CD4-positive, alpha-beta T cell (primary cell): ENCODE data around the gene HOXB8. TPM values are rescaled to one million over a fixed set of nuclear protein-coding genes. Genes with fewer than 3 reads are reported as not detected.
A peak's percentile ranks its signal among the peaks of the same experiment; 100 is the strongest.

Experiments used
- ATAC-seq: fragments of 200-7000 bp; cut with Tn5 transposase; one replicate; pipeline ENCODE4 v1.10.0; 2022; ENCODE audit warnings: mild to moderate bottlenecking; ENCODE audit not compliant: poor library complexity
- CTCF ChIA-PET: fragments of 350-600 bp; sonication (Branson Sonifier 250); formaldehyde crosslinking; loops from one replicate; lab custom pipeline; 2021; ENCODE audit warnings: antibody characterized with exemption, inconsistent platforms; lab: Charles Lee
- POLR2A ChIA-PET: fragments of 350-600 bp; sonication (Branson Sonifier 250); formaldehyde crosslinking; loops from one replicate; lab custom pipeline; 2021; ENCODE audit warnings: antibody characterized with exemption, inconsistent platforms; lab: Charles Lee
- DNase-seq, 14 experiments: peaks; one replicate each; pipeline ENCODE4 v3.0.0-alpha.2; 2013 to 2020; ENCODE audit warnings: mixed read lengths in 2 of 14
- H3K27ac ChIP-seq, 2 donors: one replicate each; pipeline versions ENCODE4 v1.5.1 to v1.7.0; 2013; ENCODE audit warnings: low read length in 2 of 2, low read depth in 1 of 2, mild to moderate bottlenecking in 1 of 2
- H3K27me3 ChIP-seq, 2 experiments: 1 replicate in 1 of 2; 2 replicates in 1 of 2; pipeline versions ENCODE4 v1.6.1 to v1.7.0; 2013; ENCODE audit warnings: low read length in 2 of 2, control low read depth in 1 of 2, mild to moderate bottlenecking in 1 of 2, moderate library complexity in 1 of 2; ENCODE audit not compliant: insufficient read depth in 2 of 2, control insufficient read depth in 1 of 2
- H3K36me3 ChIP-seq: one replicate; pipeline ENCODE4 v1.6.1; 2013; ENCODE audit warnings: low read length, control low read depth; ENCODE audit not compliant: insufficient read depth
- H3K4me1 ChIP-seq: one replicate; pipeline ENCODE4 v1.6.1; 2013; ENCODE audit warnings: low read length, control low read depth; ENCODE audit not compliant: insufficient read depth
- H3K4me3 ChIP-seq: one replicate; pipeline ENCODE4 v1.5.1; 2013; ENCODE audit warnings: mild to moderate bottlenecking, low read length, moderate library complexity
- H3K9me3 ChIP-seq, 2 experiments: 1 replicate in 1 of 2; 2 replicates in 1 of 2; pipeline versions ENCODE4 v1.6.1 to v1.7.0; 2013; ENCODE audit warnings: low read length in 2 of 2, mild to moderate bottlenecking in 2 of 2, control low read depth in 1 of 2, moderate library complexity in 1 of 2; ENCODE audit not compliant: control insufficient read depth in 1 of 2, insufficient read depth in 1 of 2
- H3K27ac Mint-ChIP-seq: one replicate; pipeline ENCODE4 v1.8.0; 2020; ENCODE audit warnings: mixed read lengths
- H3K27me3 Mint-ChIP-seq: one replicate; pipeline ENCODE4 v1.8.0; 2021; ENCODE audit warnings: mixed read lengths
- H3K36me3 Mint-ChIP-seq: one replicate; pipeline ENCODE4 v1.8.0; 2021; ENCODE audit warnings: low read depth, mixed read lengths
- H3K4me1 Mint-ChIP-seq: one replicate; pipeline ENCODE4 v1.8.0; 2021; ENCODE audit warnings: low read depth, mixed read lengths
- H3K4me3 Mint-ChIP-seq: one replicate; pipeline ENCODE4 v1.8.0; 2020; ENCODE audit warnings: mild to moderate bottlenecking, mixed read lengths
- H3K9me3 Mint-ChIP-seq: one replicate; pipeline ENCODE4 v1.8.0; 2020; ENCODE audit warnings: mixed read lengths
- intact Hi-C, 2 experiments: fragments of 100-400 bp; cut with DNase I in 1 of 2; cut with micrococcal nuclease in 1 of 2; formaldehyde crosslinking; loops; one replicate each; pipeline versions ENCODE4 v1.15.1 to v1.9.0; 2023 to 2025; cut with DNase I, micrococcal nuclease
- total RNA-seq, 174 experiments: library from RNA in 2 of 174; stranded (reverse) in 2 of 174; gene quantifications; one replicate each; pipeline ENCODE4 v1.2.3 and lab custom pipeline; 2021 to 2026
- TF ChIP-seq, protein P1 (sequence below): fragments of 200-600 bp; IDR thresholded peaks from one replicate; pipeline ENCODE4 v1.8.0; 2022; ENCODE audit warnings: antibody characterized with exemption, mild to moderate bottlenecking

HOXB8 gene
- total RNA-seq, 2 experiments from 2014 or later: not detected

DNA sequence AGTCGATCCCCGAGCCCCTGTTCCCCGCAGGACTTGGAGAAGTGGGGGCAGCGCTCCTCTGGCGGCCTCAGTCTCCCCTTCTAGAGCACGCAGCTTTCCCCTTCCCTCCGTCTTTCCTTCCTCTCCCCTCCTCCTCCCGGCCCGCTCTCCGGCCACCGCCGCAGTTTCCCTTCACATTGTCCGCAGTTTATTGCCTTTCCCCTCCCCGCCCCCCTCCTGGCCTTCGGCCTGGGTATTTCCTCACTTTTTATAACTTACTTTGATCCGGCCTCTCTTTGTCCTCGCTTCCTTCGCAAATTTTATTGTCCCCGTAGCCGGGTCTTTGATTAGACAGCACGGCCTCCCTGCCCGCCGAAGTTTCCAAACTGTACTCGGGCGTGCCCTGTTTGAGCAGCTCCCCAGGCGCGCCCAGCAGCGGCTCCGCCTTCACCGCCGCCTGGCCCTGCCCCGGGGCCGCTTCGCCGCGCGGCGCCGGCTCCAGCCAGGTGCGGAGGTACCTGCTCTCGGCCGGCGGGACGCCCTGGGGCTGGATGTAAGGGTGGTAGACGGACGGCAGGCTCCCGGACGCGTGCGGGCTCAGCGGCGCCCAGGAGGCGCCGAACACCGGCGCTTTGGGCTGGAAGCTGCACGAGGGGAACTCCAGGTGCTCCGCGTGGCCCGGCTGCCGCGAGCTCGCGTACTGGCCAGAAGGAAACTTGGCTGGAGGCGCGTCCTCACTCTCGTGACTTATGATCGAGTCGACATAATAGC is 10.6 kb upstream of the HOXB8 start:
- POLR2A ChIA-PET: interaction anchor here (1.1 to 1.8 kb wide), 2 partner anchors 11 to 514 kb away, joined by 3 to 10 read pairs; partner anchors contain the start of gene HOXB8
- Mint-ChIP-seq H3K4me3 (peak overlapping the region; percentile 52), H3K27me3 (peaks cover 99% of the 10 kb centered on the region), H3K36me3 (no peaks in the 10 kb centered on the region), H3K27ac (no peak overlapping the region), H3K4me1 (peaks cover 16% of the 10 kb centered on the region), H3K9me3 (no peaks in the 10 kb centered on the region)
- no peaks in the 10 kb centered on the region for H3K36me3 ChIP-seq
- H3K9me3 ChIP-seq: peaks cover 0 to 9% of the 10 kb centered on the region in 2 experiments
- peaks cover 88 to 98% of the 10 kb centered on the region in 2 experiments for H3K27me3 ChIP-seq
- intact Hi-C loops: no loop called here
- TF ChIP-seq, protein P1, sequence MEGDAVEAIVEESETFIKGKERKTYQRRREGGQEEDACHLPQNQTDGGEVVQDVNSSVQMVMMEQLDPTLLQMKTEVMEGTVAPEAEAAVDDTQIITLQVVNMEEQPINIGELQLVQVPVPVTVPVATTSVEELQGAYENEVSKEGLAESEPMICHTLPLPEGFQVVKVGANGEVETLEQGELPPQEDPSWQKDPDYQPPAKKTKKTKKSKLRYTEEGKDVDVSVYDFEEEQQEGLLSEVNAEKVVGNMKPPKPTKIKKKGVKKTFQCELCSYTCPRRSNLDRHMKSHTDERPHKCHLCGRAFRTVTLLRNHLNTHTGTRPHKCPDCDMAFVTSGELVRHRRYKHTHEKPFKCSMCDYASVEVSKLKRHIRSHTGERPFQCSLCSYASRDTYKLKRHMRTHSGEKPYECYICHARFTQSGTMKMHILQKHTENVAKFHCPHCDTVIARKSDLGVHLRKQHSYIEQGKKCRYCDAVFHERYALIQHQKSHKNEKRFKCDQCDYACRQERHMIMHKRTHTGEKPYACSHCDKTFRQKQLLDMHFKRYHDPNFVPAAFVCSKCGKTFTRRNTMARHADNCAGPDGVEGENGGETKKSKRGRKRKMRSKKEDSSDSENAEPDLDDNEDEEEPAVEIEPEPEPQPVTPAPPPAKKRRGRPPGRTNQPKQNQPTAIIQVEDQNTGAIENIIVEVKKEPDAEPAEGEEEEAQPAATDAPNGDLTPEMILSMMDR: no peak
- CTCF ChIA-PET: interaction anchor here (1.4 to 3.1 kb wide), 2 partner anchors 11 to 13 kb away, joined by 7 to 19 read pairs; no protein-coding TSS in a partner anchor
- DNase-seq (peak in 5 of 14 experiments; percentile 33 to 76 (median 43)), ATAC-seq (peak; percentile 63)
- peaks cover 31% of the 10 kb centered on the region for H3K4me1 ChIP-seq
- H3K4me3 ChIP-seq: peak overlapping the region; percentile 44
- no peak overlapping the region for H3K27ac ChIP-seq

DNA sequence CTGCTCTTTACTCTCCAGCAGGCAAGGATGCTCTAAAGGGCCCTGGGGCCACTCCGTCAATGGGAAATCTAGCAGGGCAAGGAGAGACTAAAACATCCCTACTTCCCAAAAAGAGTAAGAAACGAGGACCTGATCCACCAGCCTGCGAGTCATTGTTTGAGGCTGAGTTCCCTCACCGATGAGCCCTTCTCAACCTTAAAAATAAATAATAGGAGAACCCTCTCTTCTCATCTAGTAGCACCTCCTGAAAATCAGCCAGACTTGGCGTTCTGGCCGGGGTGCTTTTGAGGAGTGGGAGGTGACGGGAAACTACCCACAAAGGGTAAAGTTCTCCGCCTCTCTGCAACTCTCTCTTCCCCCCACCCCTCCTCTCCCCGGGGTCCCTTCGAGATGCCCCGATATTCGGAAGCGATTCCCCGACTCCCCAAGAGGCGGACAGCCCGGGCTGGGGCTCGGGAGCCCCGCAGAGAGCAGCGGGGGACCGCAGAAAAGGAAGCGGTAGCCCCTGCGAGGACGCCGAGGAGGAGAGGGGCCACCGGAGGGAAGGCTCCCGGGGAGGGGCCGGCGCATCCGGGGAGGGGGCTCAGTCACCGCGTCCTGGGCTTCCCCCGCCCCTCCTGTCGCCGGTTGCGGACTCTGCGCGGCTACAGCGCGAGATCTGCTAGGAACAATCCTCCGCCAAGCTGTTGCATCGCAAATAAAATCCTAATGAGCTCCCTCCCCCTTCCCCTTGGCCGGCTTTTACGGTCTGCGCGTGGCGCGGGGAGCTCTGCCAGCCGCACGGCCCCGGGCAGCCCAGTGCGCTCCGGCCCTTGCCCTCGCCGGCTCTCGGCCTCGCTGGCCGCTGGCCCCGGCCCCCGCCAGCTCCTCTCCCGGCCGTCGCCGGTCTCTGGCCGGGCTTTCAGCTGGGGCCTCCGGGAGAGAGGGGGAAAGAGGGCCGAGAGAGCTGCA is 9.7 kb upstream of the HOXB8 start:
- DNase-seq: peak in 4 of 14 experiments; percentile 23 to 67 (median 48)
- H3K4me3 ChIP-seq: peak overlapping the region; percentile 44
- CTCF ChIA-PET: interaction anchor here (1.0 to 3.1 kb wide), 2 partner anchors 12 to 132 kb away, joined by 3 to 19 read pairs; no protein-coding TSS in a partner anchor

More for the DNA sequence above, 9.7 kb upstream of the HOXB8 start:
- H3K27me3 Mint-ChIP-seq: peaks cover 99% of the 10 kb centered on the region
- ATAC-seq: peak; percentile 22
- peak overlapping the region; percentile 56 for H3K4me3 Mint-ChIP-seq
- Histone ChIP-seq H3K9me3 (peaks cover 0 to 9% of the 10 kb centered on the region in 2 experiments), H3K36me3 (no peaks in the 10 kb centered on the region), H3K4me1 (peaks cover 31% of the 10 kb centered on the region), H3K27ac (no peak overlapping the region), H3K27me3 (peaks cover 91 to 98% of the 10 kb centered on the region in 2 experiments)
- H3K4me1 Mint-ChIP-seq: peaks cover 16% of the 10 kb centered on the region
- intact Hi-C loops: no loop called here
- H3K9me3 Mint-ChIP-seq: no peaks in the 10 kb centered on the region
- no peaks in the 10 kb centered on the region for H3K36me3 Mint-ChIP-seq
- H3K27ac Mint-ChIP-seq: no peak overlapping the region
- POLR2A ChIA-PET: interaction anchor here (1.8 kb wide), 1 partner anchor 10 kb away, joined by 10 read pairs; the partner anchor contains the start of gene HOXB8
- TF ChIP-seq, protein P1: no peak
